HS-5 (cell line): ENCODE measurements around the gene NDUFA8.

Experiments
- DNase-seq: peaks from one replicate; pipeline ENCODE4 v3.0.0-alpha.2; 2012; ENCODE audit warnings: low read depth

NDUFA8 gene

DNA sequence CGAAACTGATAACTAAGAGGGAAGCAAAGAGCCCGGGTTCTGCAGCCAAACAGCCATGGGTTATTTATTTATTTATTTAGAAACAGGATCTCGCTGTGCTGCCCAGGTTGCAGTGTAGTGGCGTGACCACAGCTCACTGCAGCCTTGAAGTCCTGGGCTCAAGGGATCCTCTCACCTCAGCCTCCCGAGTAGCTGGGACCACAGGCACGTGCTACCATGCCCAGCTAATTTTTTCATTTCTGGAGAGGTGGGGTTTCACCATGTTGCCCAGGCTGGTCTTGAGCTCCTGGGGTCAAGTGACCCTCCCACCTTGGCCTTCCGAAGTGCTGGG, 24.1 kb downstream of the NDUFA8 start:
- no peak for DNase-seq

DNA sequence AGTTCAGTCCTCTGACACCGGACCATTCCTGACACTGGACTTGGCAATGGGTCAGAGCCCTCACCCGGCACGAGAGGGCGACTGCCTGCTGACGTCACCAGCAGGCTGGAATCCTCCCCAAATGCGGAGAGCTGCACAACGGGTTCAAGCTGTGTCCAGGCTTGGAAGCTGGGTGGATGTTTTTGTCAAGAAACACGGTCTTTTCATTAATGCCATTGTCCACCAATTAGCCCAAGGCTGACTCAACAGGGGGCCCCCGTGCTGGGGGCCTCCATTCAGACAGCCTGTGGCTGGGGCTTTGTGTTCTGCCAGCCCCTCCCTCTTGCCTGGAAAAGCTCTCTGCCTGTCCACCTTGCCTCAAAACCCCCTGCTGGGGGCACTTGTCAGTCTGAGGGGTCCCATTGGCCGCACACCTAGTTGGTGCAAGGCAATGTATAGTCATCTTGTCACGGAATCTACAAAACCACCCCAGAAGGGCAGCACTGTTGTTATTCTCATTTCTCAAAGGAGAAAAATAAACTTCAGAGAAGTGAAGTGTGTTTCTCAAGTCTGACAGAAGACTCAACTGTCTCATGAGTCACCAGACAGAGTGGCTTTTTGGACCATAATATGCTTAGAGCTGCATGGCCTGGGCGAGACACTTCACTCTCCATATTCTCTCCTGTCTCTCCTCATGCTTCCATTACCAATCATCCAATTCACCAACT, 24.6 kb downstream of the NDUFA8 start:
- no peak for DNase-seq

DNA sequence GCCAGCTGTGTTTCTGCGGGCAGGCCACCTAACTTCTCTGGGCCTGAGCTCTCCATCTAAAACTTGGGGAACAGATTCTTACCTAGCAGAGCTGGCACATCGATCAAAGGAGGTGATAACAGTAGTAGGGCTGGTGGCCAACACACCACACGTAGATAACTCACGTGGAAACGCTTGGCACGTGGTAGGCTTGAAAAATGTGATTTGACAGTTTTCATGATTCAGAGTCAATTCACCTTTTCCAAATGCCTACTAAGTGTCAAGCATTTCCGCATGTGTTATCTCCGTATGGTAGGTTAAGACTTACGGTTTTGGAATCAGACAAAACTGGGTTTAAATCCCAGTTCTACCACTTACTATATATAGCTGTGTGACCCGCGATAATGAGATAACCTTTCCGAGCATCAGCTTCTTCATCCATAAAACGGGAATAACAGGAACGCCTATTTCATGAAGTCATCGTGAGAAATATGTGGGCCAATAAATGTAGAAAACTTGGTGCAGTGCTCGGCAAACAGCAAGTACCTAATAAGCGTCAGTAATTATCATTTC, 25.5 kb downstream of the NDUFA8 start:
- DNase-seq: no peak

DNA sequence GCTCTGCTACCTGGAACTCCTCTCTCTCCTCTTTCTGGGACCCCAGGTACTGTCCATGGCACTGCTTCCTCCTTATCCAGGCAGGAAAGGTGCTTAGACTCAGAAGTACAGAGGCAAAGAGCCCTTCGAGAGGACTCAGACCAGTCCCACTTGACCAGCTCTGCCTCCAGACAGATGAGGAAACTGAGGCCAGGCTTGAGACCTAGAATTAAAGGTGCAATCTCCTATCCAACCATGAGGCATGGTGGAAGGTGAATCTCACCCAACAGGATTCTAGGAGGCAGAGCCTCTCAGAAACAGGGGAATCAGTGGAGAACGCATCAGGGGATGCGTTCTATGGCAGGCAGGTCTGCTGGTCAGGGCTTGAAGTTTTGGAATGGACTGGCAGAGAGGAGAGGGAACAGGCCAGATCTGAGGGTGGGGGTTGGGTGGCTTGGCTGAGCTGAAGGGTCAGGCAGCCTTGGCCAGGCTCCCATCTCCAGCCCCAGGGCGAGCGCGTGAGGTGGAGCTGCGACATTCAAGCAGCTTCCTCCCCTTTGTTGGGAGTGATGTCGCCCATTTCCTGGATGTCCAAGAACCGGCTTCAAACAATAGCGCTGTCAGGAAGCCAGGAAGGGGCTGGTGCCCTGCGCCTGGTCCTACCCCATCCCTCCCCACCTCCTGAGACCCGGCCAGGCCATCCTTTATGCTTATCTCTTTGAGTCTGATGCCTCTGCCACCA, 26.2 kb downstream of the NDUFA8 start:
- no peak for DNase-seq

DNA sequence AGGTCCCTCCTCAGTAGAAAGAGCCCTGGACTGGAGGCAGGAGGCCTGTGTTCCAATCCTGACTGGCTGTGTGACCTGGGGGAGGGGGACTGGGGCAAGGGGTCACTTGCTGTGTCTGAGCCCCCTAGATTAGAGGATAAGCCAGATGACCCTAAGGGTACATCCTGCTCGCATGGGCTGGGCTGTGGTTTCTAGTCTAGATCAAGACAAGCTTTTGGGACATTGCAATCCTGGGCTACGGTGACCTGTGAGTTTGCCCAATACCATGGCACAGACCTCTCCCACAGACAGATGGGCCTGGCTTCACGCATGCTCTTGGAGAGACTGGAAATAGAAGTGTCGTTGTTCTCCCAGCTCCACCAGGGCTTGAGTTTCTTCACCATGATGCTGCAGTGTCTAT, 27.0 kb downstream of the NDUFA8 start:
- no peak for DNase-seq

DNA sequence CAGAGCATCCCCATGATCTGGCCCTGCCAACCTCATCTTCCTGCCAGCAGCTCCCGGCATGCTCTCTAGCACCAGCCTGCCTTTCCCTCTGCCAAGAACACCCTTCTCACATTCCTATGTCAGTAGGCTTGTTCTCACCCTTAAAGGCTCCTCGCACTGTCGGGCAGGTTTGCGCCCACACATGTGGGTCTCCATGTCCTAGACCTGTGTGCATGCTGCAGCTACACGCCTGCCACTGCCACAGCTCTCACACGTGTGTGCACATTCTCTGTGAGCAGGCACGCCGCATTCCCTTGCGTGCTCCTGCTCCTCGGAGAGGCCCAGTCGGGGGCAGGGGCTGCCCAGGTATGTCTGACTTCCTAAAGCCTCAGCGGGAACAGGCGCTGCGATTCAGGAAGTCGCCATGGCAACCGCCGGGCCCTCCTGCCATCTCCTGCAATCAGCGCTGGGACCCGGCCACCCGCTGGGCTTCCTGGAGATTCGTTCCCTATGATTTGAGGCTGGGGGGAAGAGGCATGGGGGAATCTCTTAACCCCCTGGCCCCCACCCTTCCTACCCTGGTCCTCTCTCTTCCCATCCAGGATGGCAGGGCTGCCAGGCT, 28.1 kb downstream of the NDUFA8 start:
- DNase-seq: no peak

DNA sequence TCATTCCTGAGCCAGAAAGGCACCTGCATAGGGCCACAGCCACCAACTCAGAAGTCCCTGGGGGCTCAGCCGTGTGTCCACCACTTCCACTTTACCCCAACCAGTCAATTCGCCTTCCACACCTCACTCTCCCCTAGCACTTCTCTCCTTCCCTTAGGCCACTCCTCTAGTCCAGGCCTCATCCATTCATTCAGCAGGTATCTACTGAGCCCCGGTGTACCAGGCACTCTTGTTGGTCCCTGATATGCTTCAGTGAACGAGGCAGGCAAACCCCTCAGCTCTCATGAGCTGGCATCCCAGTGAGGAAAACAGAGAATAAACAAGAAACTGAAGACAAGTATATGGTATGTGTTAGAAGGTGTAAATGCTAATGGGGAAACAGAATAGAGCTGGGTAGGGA, 28.7 kb downstream of the NDUFA8 start:
- DNase-seq: no peak

DNA sequence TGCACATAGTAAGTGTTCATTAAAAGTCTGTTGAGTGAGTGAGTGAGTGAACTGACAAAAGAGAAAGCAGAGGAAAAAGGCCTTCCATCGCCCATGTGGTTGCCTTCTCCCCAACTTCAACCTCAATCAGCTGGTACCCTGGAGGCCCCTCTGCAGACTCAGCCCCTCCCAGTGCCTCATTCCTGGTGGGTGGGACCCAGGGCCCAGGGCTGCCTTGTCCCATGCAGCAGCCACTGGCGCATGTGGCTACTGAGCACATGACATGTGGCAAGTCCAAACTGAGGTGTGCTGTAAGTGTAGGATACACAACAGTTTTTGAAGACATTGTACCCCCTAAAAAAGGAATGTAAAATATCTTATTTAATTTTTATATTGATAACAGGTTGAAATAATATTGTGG, 29.6 kb downstream of the NDUFA8 start:
- no peak for DNase-seq

DNA sequence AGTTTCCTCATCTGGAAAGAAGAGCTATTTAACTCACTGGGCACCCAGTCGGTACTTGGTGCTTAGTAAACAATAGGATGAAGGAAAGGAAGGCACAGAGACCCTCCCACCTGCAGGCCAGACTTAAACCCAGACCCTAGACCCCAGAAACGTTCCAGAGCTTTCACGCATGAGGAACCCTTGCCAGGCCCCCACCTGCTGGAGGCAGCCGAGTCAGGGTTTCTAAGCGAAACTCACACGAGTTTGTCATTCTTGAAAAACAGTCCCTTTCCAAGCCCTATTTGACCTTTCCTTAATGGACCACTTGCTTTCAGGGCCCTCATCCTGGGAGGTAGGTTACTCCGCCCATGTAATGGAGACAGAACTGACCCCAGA, 30.6 kb downstream of the NDUFA8 start:
- DNase-seq: no peak

DNA sequence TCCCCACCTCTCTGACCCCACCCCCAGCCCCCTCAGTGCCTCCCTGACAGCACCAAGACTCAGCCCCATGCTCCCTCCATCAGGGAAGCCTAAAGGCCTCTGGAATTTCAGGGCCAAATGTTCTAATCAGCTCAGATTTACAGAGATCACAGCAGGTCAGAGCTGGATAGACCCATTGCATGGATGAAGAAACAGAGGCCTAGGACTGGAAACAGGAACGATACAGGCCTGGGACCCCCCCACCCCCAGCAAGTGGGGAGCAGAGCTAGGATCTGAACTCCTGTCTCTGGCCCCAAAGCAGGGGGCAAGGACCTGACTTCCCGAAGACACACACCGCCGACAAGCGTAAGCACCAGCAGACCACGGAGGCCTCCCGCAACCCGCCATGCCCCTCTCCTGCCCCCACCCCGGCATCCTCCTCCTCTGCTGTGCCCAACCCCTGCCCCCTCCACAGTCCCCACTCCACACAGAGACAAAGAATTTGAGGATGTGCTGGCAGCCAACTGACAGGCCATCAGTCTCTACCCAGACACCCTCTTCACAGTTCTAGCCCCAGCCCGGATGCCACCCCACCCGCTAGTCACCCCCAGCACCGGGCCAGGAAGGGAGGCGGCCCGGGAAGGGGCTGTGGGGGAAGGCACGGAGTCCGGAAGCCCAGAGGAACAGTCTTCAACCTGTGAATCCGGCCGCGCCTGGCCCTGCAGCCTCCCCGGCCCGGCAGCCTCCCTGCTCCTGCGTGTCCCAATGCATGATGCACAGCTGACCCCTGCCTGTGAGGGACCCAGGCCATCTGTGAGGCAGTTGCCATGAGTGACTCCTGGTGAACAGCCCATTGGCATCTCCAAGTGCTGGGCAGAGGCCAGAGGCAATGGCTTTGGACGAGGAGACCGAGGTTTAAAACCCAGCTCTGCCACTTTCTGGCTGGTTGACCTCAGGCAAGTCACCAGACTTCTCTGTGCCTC, 31.3 kb downstream of the NDUFA8 start:
- no peak for DNase-seq

DNA sequence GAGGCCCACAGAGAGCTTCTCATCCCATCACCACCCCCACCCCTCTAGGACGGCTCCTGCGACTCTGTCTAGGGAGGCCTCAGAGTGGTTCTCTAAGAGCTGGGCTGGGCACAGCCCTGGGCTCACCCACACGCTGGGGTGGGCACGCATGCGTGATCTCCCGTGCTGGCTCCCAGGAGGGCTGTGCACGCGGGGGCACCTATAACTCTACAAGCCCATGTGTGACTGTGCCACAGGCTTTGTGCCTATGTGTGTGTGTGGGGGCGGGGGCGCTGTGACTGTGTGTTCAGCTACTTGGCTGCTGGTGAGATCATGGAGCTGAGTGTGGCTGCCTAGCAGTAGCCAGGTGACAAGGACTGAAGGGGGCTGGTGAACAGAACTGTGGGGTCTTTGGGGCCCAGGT, 32.2 kb downstream of the NDUFA8 start:
- no peak for DNase-seq

DNA sequence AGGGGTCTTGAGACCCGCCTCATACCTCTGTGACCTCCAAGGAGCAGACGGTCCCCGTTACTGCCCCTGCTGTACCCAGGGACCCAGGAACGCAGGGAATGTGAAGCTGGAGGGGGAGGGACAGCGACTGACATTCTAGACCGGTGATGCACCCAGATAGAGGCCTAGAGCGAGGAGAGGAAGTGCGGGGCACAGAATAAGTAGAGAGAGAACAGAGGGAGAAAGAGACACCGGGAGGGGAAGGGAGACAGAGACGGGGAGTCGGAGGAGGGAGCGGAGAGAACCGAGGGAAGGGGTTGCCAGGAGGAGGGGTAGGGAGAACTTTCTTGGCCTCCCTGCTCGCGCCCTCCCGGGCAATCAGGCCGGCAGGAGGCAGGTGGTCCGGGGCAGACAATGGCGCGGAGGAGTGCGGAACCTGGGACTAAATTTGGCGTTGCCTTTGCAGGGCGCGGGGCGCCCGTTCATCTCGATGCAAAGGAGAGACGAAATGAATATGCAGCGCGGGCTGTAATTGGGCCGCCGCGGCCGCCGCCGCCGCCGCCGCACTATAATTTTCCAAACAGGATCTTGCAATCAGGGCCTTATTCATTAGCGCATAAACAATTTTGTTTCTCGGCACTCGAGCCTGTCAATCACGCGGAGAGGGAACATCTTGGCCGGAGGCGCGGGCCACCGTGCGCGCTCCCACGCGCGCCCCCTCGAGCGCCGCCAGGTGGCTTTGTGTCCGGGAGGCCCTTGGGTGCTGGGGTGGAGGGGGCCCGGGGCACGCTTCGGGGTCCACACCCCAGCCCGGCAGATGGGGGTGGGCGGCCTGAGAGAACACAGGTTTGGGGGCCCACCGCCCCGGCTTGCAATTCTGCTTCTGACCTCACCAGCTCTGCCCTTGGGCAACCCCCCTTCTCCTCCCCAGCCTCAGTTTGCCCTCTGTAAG, 33.0 kb downstream of the NDUFA8 start:
- DNase-seq: no peak

DNA sequence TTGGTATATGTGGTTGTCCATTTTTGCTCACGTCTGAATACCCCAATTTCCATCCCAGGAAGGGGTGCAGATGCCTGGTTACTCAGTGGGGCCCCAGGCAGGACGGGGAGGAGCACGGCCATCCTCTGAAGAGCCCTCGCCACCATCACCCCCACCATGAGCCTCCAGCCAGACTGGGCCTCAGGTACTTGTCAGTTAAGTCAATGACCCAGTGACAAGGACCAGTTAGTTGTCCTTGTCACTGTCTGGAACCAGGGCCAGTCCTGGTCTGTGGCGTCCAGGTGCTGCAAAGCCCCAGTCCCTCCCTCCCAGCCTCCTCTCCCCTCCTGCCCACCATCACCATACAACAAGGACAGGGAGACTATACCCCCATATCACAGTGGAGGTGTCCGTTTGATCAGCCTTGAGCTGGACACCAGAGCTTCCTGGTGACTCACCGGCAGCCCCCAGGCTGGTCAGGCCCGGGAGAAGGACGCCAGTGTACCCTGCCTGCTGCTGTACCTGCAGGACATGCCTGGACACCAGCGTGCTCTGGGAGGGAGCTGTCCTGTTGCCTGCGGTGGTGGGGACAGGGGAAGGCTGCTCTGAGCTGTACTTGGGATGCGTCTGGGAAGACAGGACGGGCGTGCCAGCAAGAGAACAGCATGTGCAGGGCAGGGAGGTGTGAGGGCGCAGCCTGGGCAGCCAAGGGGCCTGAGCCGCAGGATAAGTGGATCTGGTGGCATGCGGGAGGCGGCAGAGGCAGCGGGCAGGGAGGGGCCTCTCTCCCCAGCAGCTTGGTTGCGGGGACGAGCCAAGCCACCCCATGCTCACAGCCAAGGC, 33.9 kb downstream of the NDUFA8 start:
- DNase-seq: no peak

DNA sequence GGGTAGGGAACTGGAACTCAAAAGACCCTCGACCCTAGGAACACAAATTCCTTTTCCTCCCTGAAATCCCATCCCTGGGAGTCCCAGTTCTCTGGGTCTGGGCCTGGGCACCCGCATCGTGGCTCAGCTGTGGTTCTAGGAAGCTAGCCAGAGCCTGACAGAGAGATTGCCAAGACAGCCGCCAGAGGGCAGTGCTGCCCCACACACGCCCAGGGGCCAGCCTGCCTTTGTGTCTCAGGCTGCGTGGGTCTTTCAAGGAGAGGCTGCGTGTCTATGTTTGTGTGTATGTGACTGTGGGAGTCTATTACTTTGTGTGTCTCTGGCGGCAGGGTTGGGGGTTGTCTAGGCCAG, 34.4 kb downstream of the NDUFA8 start:
- peak; percentile 32 for DNase-seq

DNA sequence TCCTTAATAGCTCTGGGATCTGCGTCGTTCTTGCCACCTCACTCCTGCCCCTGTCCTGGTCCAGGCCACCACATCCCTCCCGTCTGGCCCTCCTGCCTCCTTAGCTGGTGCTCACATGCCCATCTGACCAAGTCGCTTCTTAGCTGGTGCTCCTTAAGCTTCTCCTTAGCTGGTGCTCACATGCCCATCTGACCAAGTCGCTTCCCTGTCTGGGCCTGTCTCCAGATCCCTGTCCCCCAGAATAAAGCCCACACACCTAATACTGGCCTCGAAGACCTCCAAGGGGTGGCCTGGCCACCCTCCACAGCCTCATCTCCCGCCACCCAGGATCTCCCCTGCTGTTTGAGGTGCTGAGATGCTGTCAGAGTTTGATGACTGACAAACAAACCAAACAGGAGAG, 35.1 kb downstream of the NDUFA8 start:
- no peak for DNase-seq

DNA sequence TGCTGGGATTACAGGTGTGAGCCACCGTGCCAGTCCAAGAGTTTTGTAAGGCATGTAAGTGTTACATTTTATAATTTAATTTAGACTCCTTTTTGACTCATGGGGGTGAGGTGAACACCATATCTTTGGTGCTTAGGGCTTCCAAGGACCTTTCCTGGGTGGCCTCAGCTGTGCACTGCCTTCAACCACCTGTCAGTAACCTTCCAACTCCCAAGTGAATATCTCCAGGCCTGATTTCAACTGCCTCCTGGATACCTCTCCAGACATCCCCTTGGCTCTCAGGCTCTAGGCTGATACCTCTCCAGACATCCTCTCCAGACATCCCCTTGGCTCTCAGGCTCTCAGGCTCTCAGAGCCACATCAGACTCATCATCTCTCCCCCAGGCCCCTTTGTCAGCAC, 35.5 kb downstream of the NDUFA8 start:
- DNase-seq: no peak

DNA sequence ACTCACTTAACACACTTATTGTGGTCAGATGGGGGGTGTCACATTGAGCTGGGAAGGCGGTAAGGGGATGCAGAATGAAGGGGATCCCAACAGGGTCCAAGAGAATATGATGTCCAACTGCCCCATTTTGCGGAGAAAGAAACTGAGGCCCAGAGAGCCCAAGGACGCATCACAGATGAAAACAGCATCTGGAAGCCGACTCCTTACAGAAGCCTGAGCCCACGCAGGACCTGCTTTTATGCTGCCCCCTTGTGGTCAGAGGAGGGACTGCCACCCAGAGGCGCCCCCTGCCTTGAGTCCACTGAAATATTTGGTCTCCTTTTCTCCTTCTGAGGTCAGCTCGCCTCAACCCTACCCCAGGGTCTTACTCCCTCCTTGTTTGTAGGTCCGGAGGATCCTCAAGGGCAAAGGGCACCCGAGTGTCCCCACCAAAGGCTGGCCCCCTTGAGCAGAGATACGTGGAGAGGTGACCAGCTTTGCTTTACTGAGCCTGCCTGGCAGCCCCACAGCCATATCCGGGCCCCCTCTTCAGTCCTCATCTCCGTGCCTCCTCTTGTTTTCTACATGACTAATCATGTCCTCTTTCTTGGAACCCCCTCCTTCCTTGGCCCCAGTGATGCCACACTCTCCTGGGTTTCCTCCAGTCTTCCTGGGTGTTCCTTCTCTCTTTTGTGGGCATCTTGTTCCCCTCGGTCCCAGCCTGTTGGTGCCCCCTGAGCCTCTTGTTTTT, 36.5 kb downstream of the NDUFA8 start:
- DNase-seq: no peak

DNA sequence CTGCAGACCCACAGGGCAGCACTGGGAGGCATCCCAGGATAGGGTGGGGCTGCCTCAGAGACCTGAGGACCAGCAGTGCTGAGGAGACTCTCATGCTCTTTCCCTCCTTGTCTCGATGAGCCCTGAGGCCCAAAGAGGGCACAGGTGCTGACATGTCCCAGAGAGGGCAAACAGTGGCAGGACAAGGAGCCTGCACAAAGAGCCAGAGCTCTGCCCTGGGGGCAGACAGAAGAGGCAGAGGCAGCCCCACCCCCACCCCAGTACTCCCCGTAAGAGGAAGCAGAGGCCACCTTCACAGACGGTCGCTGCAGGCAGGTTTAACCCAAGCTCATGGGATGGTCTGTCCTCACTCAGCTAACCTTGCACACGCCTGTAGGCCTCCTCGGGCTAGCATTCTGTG, 37.1 kb downstream of the NDUFA8 start:
- no peak for DNase-seq

DNA sequence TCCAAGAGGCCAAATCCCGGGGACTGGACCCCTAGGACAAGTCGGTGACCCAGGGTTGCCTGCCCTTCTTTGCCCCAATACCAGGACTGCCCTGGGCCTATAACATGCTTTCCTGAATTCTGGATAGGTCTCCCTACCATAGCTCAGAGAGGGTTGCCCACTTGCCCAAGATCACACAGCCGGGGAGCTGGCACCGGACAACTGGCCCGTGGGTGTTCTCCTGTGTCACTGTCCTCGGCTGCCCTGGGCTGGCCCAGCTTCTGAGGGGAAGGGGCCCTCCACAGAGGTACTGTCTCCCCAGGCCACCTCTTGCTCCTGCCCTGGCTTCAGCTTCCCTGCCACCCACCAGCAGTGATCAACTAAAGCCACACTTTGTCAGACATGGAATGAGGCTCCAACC, 37.6 kb downstream of the NDUFA8 start:
- no peak for DNase-seq

DNA sequence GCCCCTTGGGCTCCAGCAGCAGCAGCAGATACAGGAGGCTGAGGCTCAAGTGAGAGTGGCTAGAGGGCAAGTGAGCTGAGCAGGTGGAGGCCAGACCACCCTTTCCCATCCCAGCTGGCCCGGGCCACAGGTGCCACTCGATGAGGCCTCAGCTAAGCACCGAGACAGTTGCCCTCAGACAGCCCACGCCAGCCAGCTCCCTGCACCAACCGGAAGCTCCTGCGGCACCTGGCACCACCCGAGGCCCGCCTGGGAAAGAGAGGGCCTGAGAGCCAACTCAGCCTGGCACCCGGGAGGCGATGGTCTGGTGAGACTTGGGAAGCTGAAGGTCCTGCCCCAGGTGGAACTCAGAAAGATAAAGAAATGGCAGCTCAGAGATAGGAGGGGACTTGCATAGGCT, 38.2 kb downstream of the NDUFA8 start:
- DNase-seq: no peak
